Astrocyte of the spinal cord (primary cell): Measurements from ENCODE around the gene LDLRAD4.

Experiments used
- DNase-seq: peaks from one replicate; pipeline ENCODE4 v3.0.0; 2011; ENCODE audit warnings: low read depth, low spot score
- H3K4me3 ChIP-seq: 2 replicates; pipeline ENCODE4 v1.5.1; 2011; ENCODE audit warnings: low read depth, mild to moderate bottlenecking, low read length, moderate library complexity
- in situ Hi-C: cut with HindIII; loops from 2 replicates; pipeline ENCODE4 v1.10.0; 2017; ENCODE audit warnings: low sequenced_read_pairs
- TF ChIP-seq, protein P1 (sequence below): IDR thresholded peaks from 2 replicates; pipeline ENCODE4 v1.5.1; 2012; ENCODE audit warnings: low read depth, mild to moderate bottlenecking, low read length, inconsistent platforms

Gene LDLRAD4

DNA sequence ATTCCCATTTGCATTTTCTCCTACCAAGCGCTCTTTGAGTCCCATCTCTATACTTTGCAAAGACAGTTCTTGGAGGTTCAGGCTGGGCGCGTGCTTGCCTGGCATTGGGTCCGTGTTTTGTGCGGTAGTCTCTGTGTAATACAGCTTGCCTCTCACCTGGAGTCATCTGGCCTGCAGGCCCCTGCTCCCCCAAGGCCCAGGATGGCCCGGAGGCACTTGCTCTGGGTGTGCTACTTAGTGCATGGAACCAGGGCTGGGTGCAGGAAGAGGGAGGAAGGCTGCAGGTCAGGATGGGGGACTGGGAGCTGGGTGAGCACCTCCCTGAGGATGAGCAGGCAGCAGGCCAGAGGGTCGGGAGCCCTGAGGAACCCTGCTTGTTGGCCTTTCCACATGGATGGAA, 220.9 kb downstream of the LDLRAD4 start:
- H3K4me3 ChIP-seq, result no peak overlapping the region
- TF ChIP-seq, protein P1, sequence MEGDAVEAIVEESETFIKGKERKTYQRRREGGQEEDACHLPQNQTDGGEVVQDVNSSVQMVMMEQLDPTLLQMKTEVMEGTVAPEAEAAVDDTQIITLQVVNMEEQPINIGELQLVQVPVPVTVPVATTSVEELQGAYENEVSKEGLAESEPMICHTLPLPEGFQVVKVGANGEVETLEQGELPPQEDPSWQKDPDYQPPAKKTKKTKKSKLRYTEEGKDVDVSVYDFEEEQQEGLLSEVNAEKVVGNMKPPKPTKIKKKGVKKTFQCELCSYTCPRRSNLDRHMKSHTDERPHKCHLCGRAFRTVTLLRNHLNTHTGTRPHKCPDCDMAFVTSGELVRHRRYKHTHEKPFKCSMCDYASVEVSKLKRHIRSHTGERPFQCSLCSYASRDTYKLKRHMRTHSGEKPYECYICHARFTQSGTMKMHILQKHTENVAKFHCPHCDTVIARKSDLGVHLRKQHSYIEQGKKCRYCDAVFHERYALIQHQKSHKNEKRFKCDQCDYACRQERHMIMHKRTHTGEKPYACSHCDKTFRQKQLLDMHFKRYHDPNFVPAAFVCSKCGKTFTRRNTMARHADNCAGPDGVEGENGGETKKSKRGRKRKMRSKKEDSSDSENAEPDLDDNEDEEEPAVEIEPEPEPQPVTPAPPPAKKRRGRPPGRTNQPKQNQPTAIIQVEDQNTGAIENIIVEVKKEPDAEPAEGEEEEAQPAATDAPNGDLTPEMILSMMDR, result no peak
- in situ Hi-C loops, result no loop called here
- DNase-seq, result no peak

- TF ChIP-seq, protein P1, result no peak
- in situ Hi-C loops, result no loop called here
- no peak for DNase-seq
- H3K4me3 ChIP-seq, result no peak overlapping the region
Observed at GRCh38 chr18:13440277-13441248, 222.0 kb downstream of the LDLRAD4 start.

GRCh38 chr18:13441736-13442135, 223.2 kb downstream of the LDLRAD4 start:
- no peak overlapping the region for H3K4me3 ChIP-seq
- TF ChIP-seq, protein P1, result no peak
- no peak for DNase-seq
- in situ Hi-C loops, result no loop called here

GRCh38 chr18:13442451-13442850, 223.9 kb downstream of the LDLRAD4 start:
- in situ Hi-C loops, result no loop called here
- no peak for DNase-seq
- TF ChIP-seq, protein P1, result no peak
- H3K4me3 ChIP-seq, result no peak overlapping the region

GRCh38 chr18:13443552-13443951, 225.0 kb downstream of the LDLRAD4 start:
- DNase-seq, result no peak
- no peak overlapping the region for H3K4me3 ChIP-seq
- in situ Hi-C loops, result no loop called here
- TF ChIP-seq, protein P1, result no peak

GRCh38 chr18:13444430-13445240, 226.1 kb downstream of the LDLRAD4 start:
- no peak overlapping the region for H3K4me3 ChIP-seq
- in situ Hi-C loops, result no loop called here
- DNase-seq, result no peak
- TF ChIP-seq, protein P1, result no peak
